Subcutaneous adipose tissue (tissue), 4 donors: ENCODE data around the gene NUP210. TPM values are rescaled to one million over a fixed set of nuclear protein-coding genes. Genes with fewer than 3 reads are reported as not detected.

ENCODE experiments used
- small RNA-seq: library from RNA; depleted of rRNA; stranded (forward); fragments of <200 nt; gene quantifications from one replicate; pipeline ENCODE3, GENCODE V24; 2016
- total RNA-seq, 4 donors: library from RNA; depleted of rRNA; stranded (reverse); fragments of >200 nt; gene quantifications; one replicate each; pipeline ENCODE4 v1.1.0, GENCODE V29; 2016
- TF ChIP-seq, protein P1 (sequence below): fragments of 450-650 bp; IDR thresholded peaks from one replicate; pipeline ENCODE4 v1.5.1; 2016; ENCODE audit warnings: low read depth, mild to moderate bottlenecking, control low read depth, antibody characterized with exemption, moderate library complexity

Gene NUP210
- total RNA-seq, 4 donors from 2014 or later: 1.1 to 9.9 (median 2.0) TPM

DNA sequence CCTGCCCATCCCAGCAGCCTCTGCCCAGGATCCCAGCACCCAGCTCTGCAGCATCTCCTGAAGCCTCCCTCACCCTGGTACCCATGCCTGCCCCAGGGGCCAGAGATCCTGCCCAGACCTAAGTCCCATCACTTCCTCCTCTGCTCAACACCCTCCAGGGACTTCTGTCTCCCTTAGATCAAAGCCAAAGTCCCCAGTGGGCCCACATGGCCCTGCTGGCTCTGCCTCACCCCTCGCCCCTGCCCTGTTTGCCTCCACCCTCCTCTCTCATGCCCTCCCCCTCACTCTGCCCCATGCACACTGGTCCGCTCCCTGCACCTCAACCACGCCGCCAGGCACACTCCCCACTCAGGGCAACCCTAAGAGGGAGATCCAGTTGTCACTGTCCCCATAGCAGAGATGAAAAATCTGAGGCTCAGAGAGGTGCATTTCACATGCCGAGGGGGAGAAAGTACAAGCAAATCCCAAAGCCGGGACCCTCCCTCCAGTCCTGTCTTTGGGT lies 146.5 kb downstream of the NUP210 start:
- TF ChIP-seq, protein P1, sequence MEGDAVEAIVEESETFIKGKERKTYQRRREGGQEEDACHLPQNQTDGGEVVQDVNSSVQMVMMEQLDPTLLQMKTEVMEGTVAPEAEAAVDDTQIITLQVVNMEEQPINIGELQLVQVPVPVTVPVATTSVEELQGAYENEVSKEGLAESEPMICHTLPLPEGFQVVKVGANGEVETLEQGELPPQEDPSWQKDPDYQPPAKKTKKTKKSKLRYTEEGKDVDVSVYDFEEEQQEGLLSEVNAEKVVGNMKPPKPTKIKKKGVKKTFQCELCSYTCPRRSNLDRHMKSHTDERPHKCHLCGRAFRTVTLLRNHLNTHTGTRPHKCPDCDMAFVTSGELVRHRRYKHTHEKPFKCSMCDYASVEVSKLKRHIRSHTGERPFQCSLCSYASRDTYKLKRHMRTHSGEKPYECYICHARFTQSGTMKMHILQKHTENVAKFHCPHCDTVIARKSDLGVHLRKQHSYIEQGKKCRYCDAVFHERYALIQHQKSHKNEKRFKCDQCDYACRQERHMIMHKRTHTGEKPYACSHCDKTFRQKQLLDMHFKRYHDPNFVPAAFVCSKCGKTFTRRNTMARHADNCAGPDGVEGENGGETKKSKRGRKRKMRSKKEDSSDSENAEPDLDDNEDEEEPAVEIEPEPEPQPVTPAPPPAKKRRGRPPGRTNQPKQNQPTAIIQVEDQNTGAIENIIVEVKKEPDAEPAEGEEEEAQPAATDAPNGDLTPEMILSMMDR: no peak

DNA sequence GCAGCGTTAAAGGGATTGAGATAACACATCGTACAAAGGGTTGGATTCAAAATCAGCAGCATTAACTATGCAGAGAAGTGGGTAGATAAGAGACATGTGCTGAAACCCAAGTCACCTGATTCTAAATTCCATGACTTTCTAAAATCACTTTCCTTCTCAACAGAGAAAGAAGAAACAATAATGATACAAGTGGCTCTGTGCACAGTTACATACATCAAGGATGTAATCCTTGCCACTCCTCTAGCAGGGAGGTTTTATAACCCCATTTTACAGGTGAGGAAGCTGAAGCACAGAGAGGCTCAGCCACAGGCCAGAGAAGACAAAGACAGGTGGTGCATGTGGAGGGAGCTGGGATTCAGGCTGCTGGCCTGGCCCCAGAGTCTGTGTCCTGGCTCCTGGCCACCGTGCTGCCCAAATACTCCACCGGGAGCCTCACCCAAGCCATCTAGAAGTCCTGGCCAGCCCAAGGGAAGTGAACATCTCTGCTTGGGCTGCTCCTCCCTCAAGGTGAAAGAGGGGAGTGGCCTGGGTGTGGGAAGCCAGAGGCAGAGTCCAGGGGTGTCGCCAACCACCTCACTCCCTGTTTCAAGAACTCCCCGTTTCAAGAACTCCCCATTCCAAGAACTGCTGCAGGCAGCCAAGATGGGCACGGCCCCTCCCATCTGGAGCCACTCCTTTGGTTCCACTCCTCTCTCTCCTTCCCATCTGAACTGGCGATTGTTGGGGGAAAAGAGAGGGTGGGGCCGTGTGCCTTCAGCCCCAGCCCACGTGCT lies 147.1 kb downstream of the NUP210 start:
- TF ChIP-seq, protein P1: no peak

DNA sequence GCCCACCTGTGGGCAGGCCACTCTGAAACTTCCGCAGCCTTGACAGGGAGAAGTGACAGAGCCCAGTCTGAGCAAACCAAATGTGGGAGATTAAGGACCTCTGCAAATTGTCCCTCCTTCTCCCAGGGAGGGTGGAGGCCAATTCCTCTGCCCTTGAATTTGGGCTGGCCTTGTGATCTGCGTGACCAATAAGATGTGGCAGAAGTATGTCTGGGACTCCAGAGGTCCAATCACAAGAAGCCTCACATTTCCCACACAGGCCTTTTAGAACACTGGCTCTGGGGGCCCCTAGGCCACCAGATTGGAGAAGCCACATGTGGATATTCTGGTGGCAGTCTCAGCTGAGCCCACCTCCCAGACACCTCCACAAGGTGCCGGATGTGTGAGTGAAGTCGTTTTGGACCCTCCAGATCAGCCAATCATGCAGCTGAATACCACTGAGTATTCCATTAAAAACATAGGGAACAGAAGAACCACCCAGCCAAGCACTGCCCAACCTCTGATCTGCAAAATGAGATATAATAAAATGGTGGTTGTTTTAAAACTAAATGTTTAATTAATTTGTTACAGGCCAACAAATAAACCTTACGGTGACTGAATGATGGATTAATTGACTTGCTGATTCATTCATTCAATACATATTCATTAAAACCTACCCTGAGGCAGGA lies 150.3 kb downstream of the NUP210 start:
- TF ChIP-seq, protein P1: no peak

DNA sequence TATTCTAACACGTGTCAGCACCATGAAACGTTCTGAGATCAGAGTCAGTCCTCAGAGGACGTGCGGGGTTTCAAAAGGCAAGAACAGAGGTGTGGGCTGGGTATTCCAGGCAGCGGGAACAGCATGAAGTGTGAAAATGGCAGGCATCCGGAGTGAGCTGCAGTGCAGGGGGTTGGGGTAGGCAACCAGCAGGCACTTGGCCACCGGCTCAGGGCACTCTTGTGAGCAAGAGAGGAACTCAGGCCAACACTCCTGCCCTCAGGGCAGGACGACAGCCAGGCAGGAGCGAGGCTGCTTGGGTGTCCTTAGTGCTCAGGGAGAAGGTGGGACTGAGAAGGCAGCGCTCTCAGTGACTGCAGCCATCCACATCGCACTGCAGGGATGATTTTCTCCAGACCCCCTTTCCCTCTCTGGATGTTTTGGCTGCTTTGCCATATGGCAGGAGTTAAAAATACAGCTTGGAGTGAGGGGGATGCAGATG lies 151.1 kb downstream of the NUP210 start:
- TF ChIP-seq, protein P1: no peak

DNA sequence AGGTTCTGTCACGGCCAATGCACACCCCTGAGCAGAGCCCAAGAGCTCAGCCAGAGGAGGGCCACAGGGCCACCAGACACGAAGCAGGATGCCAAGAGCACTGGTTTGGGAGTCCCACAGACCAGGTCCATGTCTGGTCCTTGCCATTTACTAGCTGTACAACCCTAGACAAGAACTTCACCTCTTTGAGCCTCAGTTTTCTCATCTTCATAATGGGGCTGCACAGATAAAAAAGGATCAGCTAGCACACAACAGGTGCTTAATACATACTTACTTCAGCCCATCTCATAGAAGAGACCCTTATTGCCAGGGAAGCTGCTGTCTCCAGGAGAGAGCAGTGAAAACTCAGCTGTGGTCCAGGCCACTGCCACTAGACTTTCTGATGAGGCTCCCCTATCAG lies 152.0 kb downstream of the NUP210 start:
- TF ChIP-seq, protein P1: no peak

DNA sequence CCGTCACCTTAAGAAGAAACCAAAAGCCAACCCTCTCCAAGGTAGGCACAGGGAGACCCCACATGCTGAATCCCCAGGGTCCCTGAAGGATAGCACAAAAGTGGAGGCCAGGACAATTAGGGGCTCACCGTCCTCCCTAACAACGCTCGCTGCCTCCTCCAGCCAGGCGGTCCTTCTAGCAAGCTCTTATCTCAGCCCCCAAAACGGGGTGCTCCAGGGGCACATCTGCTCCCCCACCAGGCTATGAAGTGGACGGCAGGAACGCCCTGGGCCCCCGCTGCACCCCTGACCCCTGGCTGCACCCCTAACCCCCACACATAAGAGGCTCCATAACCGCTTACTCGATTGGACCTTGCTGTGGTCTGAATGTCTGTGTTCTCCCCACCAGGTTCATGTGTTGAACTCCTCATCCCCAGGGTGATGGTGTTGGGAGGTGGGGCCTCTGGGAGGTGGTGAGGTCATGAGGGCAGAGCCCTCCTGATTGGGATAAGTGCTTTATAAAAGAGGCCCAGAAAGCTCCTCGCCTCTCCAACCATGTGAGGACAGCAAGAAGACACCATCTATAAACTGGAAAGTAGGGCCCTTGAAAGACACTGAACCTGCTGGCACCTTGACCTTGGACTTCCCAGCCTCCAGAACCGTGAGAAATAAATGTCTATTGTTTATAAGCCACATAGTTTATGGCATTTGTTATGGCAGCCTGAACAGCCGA lies 153.3 kb downstream of the NUP210 start:
- TF ChIP-seq, protein P1: no peak

Small RNAs within 50 kb of the gene (small RNA-seq; reads per million reads assigned to genes)
- gene AC027124.2: not detected

Other genes starting within 250 kb of the NUP210 start
- gene HDAC11, start 60.0 kb upstream of the NUP210 start, total RNA-seq: 10 to 100 TPM in 2 of 4 donors, 1 to 10 TPM in 2; 4.9 to 20.9 (median 10.4) TPM
- 100 to 1,000 TPM; 215 to 456 (median 410) TPM for gene FBLN2, start 128.8 kb upstream of the NUP210 start, total RNA-seq